Upper lobe of left lung (tissue), 4 donors: ENCODE data around the gene NSD2.

Source experiments
- POLR2A ChIP-seq, 4 donors: fragments of 450-650 bp; IDR thresholded peaks; one replicate each; pipeline ENCODE4 v1.5.1; 2016 to 2017; ENCODE audit warnings: antibody characterized with exemption in 4 of 4, mild to moderate bottlenecking in 2 of 4
- TF ChIP-seq, protein P1 (sequence below), 6 experiments: fragments of 450-650 bp in 4 of 6; fragments of 200-600 bp in 2 of 6; sonication (generic) in 2 of 6; IDR thresholded peaks; one replicate each; pipeline ENCODE4 v1.5.1; 2016 to 2019; ENCODE audit warnings: antibody characterized with exemption in 6 of 6

DNA sequence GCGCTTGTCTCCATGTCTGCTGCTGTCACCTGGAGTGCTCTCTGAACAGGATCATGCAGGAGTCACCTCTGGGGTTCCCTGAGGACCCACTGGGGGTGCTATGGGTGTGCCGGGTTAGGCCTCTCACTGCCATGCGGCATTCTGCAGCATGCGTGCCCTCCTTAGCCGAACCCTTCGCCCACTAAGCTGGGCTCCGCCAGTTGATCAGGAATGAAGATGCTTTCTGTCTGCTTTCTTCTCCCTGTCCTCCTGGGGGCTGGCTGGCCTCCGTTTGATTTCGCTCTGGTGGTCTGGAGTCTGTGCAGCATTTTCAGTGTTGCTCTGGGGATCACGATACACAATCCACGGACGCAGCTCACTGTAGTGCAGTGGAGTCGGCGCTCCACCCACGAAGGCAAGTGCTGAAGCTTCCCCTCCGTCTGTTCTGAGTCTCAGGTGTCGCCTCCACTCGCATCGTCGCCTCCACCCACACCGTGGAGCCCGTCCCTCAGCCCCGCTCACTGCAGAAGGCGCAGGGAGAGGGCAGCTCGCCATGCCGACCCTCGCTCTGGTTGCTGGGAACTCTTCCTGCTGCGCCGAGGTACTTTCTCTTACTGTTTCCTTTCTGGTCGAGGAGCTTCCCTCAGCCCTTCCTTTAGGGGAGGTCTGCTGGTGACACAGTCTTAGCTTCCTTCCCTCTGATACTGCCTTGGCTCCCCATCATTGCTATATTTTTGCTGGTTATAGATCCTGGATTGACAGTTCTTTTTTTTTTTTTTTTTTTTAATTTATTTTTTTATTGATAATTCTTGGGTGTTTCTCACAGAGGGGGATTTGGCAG is 44.5 kb upstream of the NSD2 start:
- TF ChIP-seq, protein P1, sequence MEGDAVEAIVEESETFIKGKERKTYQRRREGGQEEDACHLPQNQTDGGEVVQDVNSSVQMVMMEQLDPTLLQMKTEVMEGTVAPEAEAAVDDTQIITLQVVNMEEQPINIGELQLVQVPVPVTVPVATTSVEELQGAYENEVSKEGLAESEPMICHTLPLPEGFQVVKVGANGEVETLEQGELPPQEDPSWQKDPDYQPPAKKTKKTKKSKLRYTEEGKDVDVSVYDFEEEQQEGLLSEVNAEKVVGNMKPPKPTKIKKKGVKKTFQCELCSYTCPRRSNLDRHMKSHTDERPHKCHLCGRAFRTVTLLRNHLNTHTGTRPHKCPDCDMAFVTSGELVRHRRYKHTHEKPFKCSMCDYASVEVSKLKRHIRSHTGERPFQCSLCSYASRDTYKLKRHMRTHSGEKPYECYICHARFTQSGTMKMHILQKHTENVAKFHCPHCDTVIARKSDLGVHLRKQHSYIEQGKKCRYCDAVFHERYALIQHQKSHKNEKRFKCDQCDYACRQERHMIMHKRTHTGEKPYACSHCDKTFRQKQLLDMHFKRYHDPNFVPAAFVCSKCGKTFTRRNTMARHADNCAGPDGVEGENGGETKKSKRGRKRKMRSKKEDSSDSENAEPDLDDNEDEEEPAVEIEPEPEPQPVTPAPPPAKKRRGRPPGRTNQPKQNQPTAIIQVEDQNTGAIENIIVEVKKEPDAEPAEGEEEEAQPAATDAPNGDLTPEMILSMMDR (IDR thresholded peaks at IDR 0.05): no peak
- TF ChIP-seq POLR2A (IDR thresholded peaks at IDR 0.05): no peak
